H1 (cell line): ENCODE measurements around the gene DCAF8. TPM values are rescaled to one million over a fixed set of nuclear protein-coding genes. Genes with fewer than 3 reads are reported as not detected.

Experiments
- CTCF ChIA-PET: fragments of 300-600 bp; sonication (Branson Sonifier 250); formaldehyde crosslinking; loops from one replicate; lab custom pipeline; 2021; ENCODE audit not compliant: partially characterized antibody; lab: Charles Lee
- POLR2A ChIA-PET: fragments of 300-600 bp; sonication (Branson Sonifier 250); formaldehyde crosslinking; loops from one replicate; lab custom pipeline; 2021; ENCODE audit warnings: inconsistent platforms; ENCODE audit not compliant: partially characterized antibody; lab: Charles Lee
- DNase-seq, 2 experiments: peaks; one replicate each; pipeline versions ENCODE4 v3.0.0 to v3.0.0-alpha.2; 2010 to 2022; ENCODE audit warnings: low spot score in 2 of 2, low read depth in 1 of 2, mixed read lengths in 1 of 2
- FAIRE-seq: peaks from 2 replicates; lab custom pipeline; 2011; peaks lifted over from hg19 to GRCh38; lab: Jason Lieb, UNC
- H2AFZ ChIP-seq: 2 replicates; pipeline ENCODE4 v1.8.1; 2012; ENCODE audit warnings: low read length, inconsistent platforms
- H2AK5ac ChIP-seq: 2 replicates; pipeline ENCODE4 v1.6.1; 2013; ENCODE audit warnings: low read depth, low read length
- H2BK120ac ChIP-seq: replicated peaks from 2 replicates; pipeline ENCODE3; 2013; ENCODE audit warnings: low read depth, low read length, inconsistent platforms
- H2BK12ac ChIP-seq: 2 replicates; pipeline ENCODE4 v1.6.1; 2013; ENCODE audit warnings: low read depth, low read length
- H2BK15ac ChIP-seq: 2 replicates; pipeline ENCODE4 v1.6.1; 2013; ENCODE audit warnings: low read length
- H2BK20ac ChIP-seq: 2 replicates; pipeline ENCODE4 v1.6.1; 2013; ENCODE audit warnings: low read length
- H2BK5ac ChIP-seq: 2 replicates; pipeline ENCODE4 v1.6.1; 2013; ENCODE audit warnings: low read depth, low read length
- H3K14ac ChIP-seq: 2 replicates; pipeline ENCODE4 v1.6.1; 2013; ENCODE audit warnings: inconsistent platforms; ENCODE audit not compliant: insufficient read length
- H3K18ac ChIP-seq: 2 replicates; pipeline ENCODE4 v1.6.1; 2013; ENCODE audit warnings: low read length; ENCODE audit errors: extremely low read depth
- H3K23ac ChIP-seq: 2 replicates; pipeline ENCODE4 v1.6.1; 2013; ENCODE audit warnings: inconsistent platforms; ENCODE audit not compliant: insufficient read length
- H3K23me2 ChIP-seq: 2 replicates; pipeline ENCODE4 v1.6.1; 2013; ENCODE audit warnings: low read depth, low read length
- H3K27ac ChIP-seq: 2 replicates; pipeline ENCODE4 v1.6.1; 2011; ENCODE audit warnings: low read depth, low read length, inconsistent platforms
- H3K27me3 ChIP-seq, 4 experiments: replicated peaks in 1 of 4; 1 replicate in 1 of 4; 2 replicates in 3 of 4; pipeline versions ENCODE4 v1.6.1 to v1.8.1; 2011 to 2013; ENCODE audit warnings: low read length in 3 of 4, mild to moderate bottlenecking in 3 of 4, inconsistent platforms in 2 of 4, mixed read lengths in 2 of 4, moderate library complexity in 1 of 4; ENCODE audit not compliant: control insufficient read depth in 3 of 4, insufficient read depth in 3 of 4; ENCODE audit errors: extremely low read depth in 1 of 4
- H3K36me3 ChIP-seq, 4 experiments: 2 replicates each; pipeline versions ENCODE4 v1.6.1 to v1.8.1; 2011 to 2013; ENCODE audit warnings: mild to moderate bottlenecking in 4 of 4, low read length in 3 of 4, moderate library complexity in 2 of 4, control low read depth in 1 of 4, inconsistent platforms in 1 of 4; ENCODE audit not compliant: insufficient read depth in 4 of 4, control insufficient read depth in 2 of 4
- H3K4ac ChIP-seq: replicated peaks from 2 replicates; pipeline ENCODE3; 2013; ENCODE audit warnings: low read length, low read depth, mixed read lengths, inconsistent platforms; ENCODE audit not compliant: insufficient read length
- H3K4me1 ChIP-seq, 4 experiments: replicated peaks in 1 of 4; 1 replicate in 1 of 4; 2 replicates in 3 of 4; pipeline versions ENCODE4 v1.6.1 to v1.8.1; 2011 to 2013; ENCODE audit warnings: low read length in 3 of 4, inconsistent platforms in 2 of 4, mixed read lengths in 1 of 4; ENCODE audit not compliant: insufficient read depth in 4 of 4, control insufficient read depth in 3 of 4
- H3K4me2 ChIP-seq, 2 experiments: 2 replicates each; pipeline versions ENCODE4 v1.6.1 to v1.8.1; 2011 to 2013; ENCODE audit warnings: low read depth in 2 of 2, low read length in 2 of 2, control low read depth in 1 of 2, inconsistent platforms in 1 of 2, mild to moderate bottlenecking in 1 of 2; ENCODE audit not compliant: insufficient read depth in 1 of 2
- H3K4me3 ChIP-seq, 4 experiments: fragments of 200-600, 300-600 bp in 1 of 4; sonication (generic), shearing (Covaris generic), sonication (Bioruptor Twin) in 1 of 4; 2 replicates each; pipeline versions ENCODE4 v1.5.1 to v1.8.1; 2011 to 2016; ENCODE audit warnings: low read length in 4 of 4, low read depth in 3 of 4, control low read depth in 2 of 4, inconsistent platforms in 2 of 4, mild to moderate bottlenecking in 2 of 4, mixed read lengths in 1 of 4, moderate library complexity in 1 of 4; ENCODE audit not compliant: insufficient read depth in 2 of 4; ENCODE audit errors: extremely low read depth in 1 of 4
- H3K56ac ChIP-seq: replicated peaks from 2 replicates; pipeline ENCODE3; 2013; ENCODE audit warnings: low read depth, mild to moderate bottlenecking, mixed read lengths, low read length, inconsistent platforms; ENCODE audit not compliant: insufficient read length
- H3K79me1 ChIP-seq: 2 replicates; pipeline ENCODE4 v1.6.1; 2013; ENCODE audit warnings: low read depth, low read length, control low read depth
- H3K79me2 ChIP-seq, 2 experiments: 2 replicates each; pipeline versions ENCODE4 v1.6.1 to v1.8.1; 2012 to 2013; ENCODE audit warnings: low read length in 2 of 2, mild to moderate bottlenecking in 2 of 2, inconsistent platforms in 1 of 2; ENCODE audit not compliant: insufficient read depth in 2 of 2, control insufficient read depth in 1 of 2
- H3K9ac ChIP-seq, 4 experiments: replicated peaks in 1 of 4; 1 replicate in 1 of 4; 2 replicates in 3 of 4; pipeline versions ENCODE4 v1.6.1 to v1.8.1; 2011 to 2013; ENCODE audit warnings: low read depth in 3 of 4, low read length in 3 of 4, control low read depth in 2 of 4, mild to moderate bottlenecking in 2 of 4, moderate library complexity in 2 of 4, inconsistent platforms in 1 of 4; ENCODE audit errors: extremely low read depth in 1 of 4
- H3K9me3 ChIP-seq, 2 experiments: 2 replicates each; pipeline versions ENCODE4 v1.6.1 to v1.8.1; 2012 to 2013; ENCODE audit warnings: mild to moderate bottlenecking in 2 of 2, moderate library complexity in 2 of 2, control low read depth in 1 of 2, inconsistent platforms in 1 of 2, low read depth in 1 of 2, low read length in 1 of 2, mixed read lengths in 1 of 2; ENCODE audit not compliant: insufficient read depth in 2 of 2
- H4K20me1 ChIP-seq, 2 experiments: replicated peaks in 1 of 2; 2 replicates each; pipeline versions ENCODE3 to v1.8.1; 2011 to 2013; ENCODE audit warnings: inconsistent platforms in 2 of 2, low read length in 2 of 2, mild to moderate bottlenecking in 1 of 2; ENCODE audit not compliant: insufficient read depth in 2 of 2, control insufficient read depth in 1 of 2
- H4K5ac ChIP-seq: 2 replicates; pipeline ENCODE4 v1.6.1; 2013; ENCODE audit warnings: low read length, low read depth, mixed read lengths, inconsistent platforms; ENCODE audit not compliant: insufficient read length
- H4K8ac ChIP-seq: 2 replicates; pipeline ENCODE4 v1.8.0; 2013; ENCODE audit warnings: mild to moderate bottlenecking, moderate library complexity, low read length, inconsistent platforms; ENCODE audit not compliant: insufficient read depth; ENCODE audit errors: extremely low read depth
- H4K91ac ChIP-seq: replicated peaks from 2 replicates; pipeline ENCODE3; 2013; ENCODE audit warnings: low read length, mixed read lengths, inconsistent platforms; ENCODE audit not compliant: insufficient read length
- RBBP5 ChIP-seq: IDR thresholded peaks from 2 replicates; pipeline ENCODE4 v1.7.1; 2012; ENCODE audit warnings: low read depth, mild to moderate bottlenecking, inconsistent platforms, low read length, moderate library complexity, borderline replicate concordance
- WGBS, 2 experiments: shearing (Covaris generic) in 1 of 2; methylation state at CpG; one replicate each; pipeline versions ENCODE4 v1.1.6 to v1.1.7; 2013 to 2015; ENCODE audit warnings: low lambda C conversion rate in 2 of 2, mixed read lengths in 2 of 2, inconsistent platforms in 1 of 2, low coverage in 1 of 2, missing lambda C conversion rate in 1 of 2; ENCODE audit not compliant: insufficient replicate concordance in 2 of 2, insufficient coverage in 1 of 2, insufficient read length in 1 of 2; ENCODE audit errors: extremely low coverage in 1 of 2, missing lambda C conversion rate in 1 of 2; 5-methylcytosine and 5-hydroxymethylcytosine counted together
- polyA plus RNA-seq, 7 experiments: library from polyadenylated mRNA; depleted of rRNA in 3 of 7; stranded (reverse) in 5 of 7; unstranded in 2 of 7; fragments of >200 nt in 5 of 7; fragments of 200-250 nt in 2 of 7; gene quantifications; 1 replicate in 5 of 7; 2 replicates in 1 of 7; 4 replicates in 1 of 7; pipeline versions ENCODE4 v1.2.1 to v1.2.3, GENCODE V29; 2011 to 2013; ENCODE audit warnings: missing spikeins in 2 of 7, mixed read lengths in 2 of 7
- total RNA-seq: library from RNA; stranded (reverse); fragmentation: NEBNext Ultra II Directional; extraction: Animal tissue kit (Norgen Biotek cat#: 25700); gene quantifications from 2 replicates; pipeline ENCODE4 v1.2.1, GENCODE V29; 2021

Gene DCAF8
- total and polyA plus RNA-seq, 2 of the 8 experiments (the other 6 are each of a cell fraction or from before 2014, with no cell fraction given), result 68.2 to 110 TPM

GRCh38 chr1:160271025-160271424 is 8.7 kb upstream of the DCAF8 start:
- Histone ChIP-seq H2BK120ac (no peak overlapping the region), H3K4me1 (no peaks in the 10 kb centered on the region), H3K79me2 (no peaks in the 10 kb centered on the region), H4K5ac (no peak overlapping the region), H4K8ac (no peak overlapping the region), H2BK12ac (no peak overlapping the region), H3K14ac (no peak overlapping the region), H3K4ac (no peak overlapping the region), H4K91ac (no peak overlapping the region), H3K56ac (no peak overlapping the region), H3K9ac (no peak overlapping the region), H3K27me3 (no peaks in the 10 kb centered on the region; a peak in 1 of 7 replicates), H3K36me3 (no peaks in the 10 kb centered on the region), H3K9me3 (no peaks in the 10 kb centered on the region), H3K18ac (no peak overlapping the region), H4K20me1 (no peaks in the 10 kb centered on the region), H2BK5ac (no peak overlapping the region), H3K27ac (no peak overlapping the region), H3K4me2 (no peak overlapping the region), H2AFZ (no peak overlapping the region), H2BK15ac (no peak overlapping the region), H3K4me3 (no peak overlapping the region), H3K79me1 (no peaks in the 10 kb centered on the region), H2BK20ac (no peak overlapping the region), H3K23me2 (no peaks in the 10 kb centered on the region), H2AK5ac (no peak overlapping the region), H3K23ac (no peak overlapping the region)
- ChIA-PET POLR2A (interaction anchor here (0.9 to 10.9 kb wide), 6 partner anchors 8 to 24 kb away, joined by 3 to 79 read pairs (median 4); partner anchors contain the start of genes DCAF8 and PEX19), CTCF (interaction anchor here (1.0 to 2.7 kb wide), 2 partner anchors 9 to 20 kb away, joined by 3 to 16 read pairs; no protein-coding TSS in a partner anchor)
- 83% methylated on average over 1 of the region's 1 CpG; no CpG with 5 or more reads in 1 of the 2 experiments for WGBS, 2 experiments
- DNase-seq, result no peak
- no peak for FAIRE-seq
- no peak for TF ChIP-seq RBBP5
